Measurements from ENCODE around the gene TBC1D1.

DNA sequence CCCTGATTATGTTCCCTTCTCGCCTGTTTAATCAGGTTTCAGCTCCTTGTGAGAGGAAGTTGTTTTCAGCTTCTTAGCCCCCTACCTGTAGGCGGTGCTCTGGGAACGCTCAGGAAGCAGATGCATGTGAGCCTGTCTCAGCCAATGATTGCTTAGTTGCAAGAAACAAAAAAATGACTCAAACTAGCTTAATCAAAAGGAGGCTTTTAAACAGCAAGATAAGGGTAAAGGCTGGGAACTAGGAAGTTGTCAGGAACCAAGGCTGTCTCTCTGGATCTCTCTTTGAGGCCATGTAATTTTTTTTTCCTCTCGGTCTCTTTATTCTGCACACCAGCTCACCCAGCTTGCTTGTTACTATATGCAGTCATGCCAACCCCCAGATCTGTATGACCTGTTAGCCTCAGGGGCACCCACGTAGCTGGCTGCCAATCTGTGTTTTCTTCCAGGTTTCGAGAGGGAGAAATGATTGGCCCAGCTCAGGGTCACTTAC lies 178.4 kb downstream of the TBC1D1 start:
- no peak for TF ChIP-seq ZNF48 (tag by site-specific recombination; IDR thresholded peaks at IDR 0.05)
- TF ChIP-seq, protein P1, sequence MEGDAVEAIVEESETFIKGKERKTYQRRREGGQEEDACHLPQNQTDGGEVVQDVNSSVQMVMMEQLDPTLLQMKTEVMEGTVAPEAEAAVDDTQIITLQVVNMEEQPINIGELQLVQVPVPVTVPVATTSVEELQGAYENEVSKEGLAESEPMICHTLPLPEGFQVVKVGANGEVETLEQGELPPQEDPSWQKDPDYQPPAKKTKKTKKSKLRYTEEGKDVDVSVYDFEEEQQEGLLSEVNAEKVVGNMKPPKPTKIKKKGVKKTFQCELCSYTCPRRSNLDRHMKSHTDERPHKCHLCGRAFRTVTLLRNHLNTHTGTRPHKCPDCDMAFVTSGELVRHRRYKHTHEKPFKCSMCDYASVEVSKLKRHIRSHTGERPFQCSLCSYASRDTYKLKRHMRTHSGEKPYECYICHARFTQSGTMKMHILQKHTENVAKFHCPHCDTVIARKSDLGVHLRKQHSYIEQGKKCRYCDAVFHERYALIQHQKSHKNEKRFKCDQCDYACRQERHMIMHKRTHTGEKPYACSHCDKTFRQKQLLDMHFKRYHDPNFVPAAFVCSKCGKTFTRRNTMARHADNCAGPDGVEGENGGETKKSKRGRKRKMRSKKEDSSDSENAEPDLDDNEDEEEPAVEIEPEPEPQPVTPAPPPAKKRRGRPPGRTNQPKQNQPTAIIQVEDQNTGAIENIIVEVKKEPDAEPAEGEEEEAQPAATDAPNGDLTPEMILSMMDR (tag by site-specific recombination; IDR thresholded peaks at IDR 0.05) = peak; percentile 8; the same call in 1 of the 2 replicates
- no peak for TF ChIP-seq ZNF473 (tag by site-specific recombination; IDR thresholded peaks at IDR 0.05)
- TF ChIP-seq, protein P2, sequence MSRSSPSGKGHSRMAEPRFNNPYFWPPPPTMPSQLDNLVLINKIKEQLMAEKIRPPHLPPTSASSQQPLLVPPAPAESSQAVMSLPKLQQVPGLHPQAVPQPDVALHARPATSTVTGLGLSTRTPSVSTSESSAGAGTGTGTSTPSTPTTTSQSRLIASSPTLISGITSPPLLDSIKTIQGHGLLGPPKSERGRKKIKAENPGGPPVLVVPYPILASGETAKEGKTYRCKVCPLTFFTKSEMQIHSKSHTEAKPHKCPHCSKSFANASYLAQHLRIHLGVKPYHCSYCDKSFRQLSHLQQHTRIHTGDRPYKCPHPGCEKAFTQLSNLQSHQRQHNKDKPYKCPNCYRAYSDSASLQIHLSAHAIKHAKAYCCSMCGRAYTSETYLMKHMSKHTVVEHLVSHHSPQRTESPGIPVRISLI (tag by site-specific recombination; IDR thresholded peaks at IDR 0.05) = no peak
